DMS 273 (cell line): ENCODE results near the gene LGALS8.
"Not testable (repeated sequence)": the region's sequence is repeated elsewhere in the genome, so short reads cannot be mapped to it uniquely, and the experiment has no call there.

Source experiments
- DNase-seq: peaks from one replicate; lab custom pipeline; 2025; ENCODE audit not compliant: unreplicated experiment; lab: John Stamatoyannopoulos, UW

The LGALS8 gene

DNA sequence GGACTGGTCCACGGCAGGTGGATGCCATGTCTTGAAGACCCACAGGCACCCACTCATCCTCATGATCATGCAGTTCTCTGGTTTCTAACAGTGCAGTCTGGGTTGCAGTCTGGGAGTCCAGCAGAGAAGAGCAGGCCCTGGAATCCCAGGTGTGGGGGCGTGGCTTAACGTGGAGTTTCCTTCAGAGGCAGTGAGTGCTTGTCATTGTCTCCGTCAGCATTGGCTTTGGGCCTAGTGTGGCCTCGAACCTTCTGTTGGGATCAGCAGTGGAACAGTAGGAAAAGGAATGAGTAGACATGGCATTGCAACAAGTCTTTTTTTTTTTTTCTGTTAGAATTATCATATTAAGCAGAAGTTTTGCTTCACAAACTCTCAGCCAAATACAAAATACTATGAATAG, 12.8 kb downstream of the LGALS8 start:
- peak; percentile 27 for DNase-seq

DNA sequence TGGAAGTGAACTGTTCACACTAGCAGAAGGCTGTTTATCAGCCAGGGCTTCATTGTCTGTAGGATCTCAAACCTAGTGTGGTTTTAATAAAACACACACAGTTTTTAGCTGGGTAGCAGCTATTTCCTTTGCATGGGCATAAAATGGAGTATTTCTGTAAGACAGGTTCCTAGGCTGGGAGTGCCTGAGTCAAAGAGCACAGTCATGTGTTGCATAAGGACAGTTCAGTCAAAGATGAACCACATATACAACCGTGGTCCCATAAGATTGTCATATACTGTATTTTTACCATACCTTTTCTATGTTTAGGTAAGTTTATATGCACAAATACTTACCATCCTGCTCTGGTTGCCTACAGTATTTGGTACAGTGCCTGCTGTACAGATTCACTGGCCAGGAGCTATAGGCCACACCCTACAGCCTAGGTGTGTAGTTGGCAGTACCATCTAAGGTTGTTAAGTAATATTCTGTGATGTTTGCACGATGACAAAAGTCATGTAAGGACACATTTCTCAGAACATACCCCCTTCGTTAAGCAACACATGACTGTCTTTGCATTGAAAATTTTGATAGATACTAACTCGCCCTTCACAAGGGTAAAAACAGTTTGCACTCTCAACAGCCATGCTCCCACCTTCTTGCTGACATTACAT, 17.2 kb downstream of the LGALS8 start:
- no peak for DNase-seq

- no peak for DNase-seq
Measured at GRCh38 chr1:236541710-236542109, 17.9 kb downstream of the LGALS8 start.

- peak; percentile 16 for DNase-seq
Measured at GRCh38 chr1:236543065-236543669, 19.4 kb downstream of the LGALS8 start.

GRCh38 chr1:236545621-236546169, 21.9 kb downstream of the LGALS8 start:
- DNase-seq = no peak

GRCh38 chr1:236548452-236548851, 24.7 kb downstream of the LGALS8 start:
- no peak for DNase-seq

DNA sequence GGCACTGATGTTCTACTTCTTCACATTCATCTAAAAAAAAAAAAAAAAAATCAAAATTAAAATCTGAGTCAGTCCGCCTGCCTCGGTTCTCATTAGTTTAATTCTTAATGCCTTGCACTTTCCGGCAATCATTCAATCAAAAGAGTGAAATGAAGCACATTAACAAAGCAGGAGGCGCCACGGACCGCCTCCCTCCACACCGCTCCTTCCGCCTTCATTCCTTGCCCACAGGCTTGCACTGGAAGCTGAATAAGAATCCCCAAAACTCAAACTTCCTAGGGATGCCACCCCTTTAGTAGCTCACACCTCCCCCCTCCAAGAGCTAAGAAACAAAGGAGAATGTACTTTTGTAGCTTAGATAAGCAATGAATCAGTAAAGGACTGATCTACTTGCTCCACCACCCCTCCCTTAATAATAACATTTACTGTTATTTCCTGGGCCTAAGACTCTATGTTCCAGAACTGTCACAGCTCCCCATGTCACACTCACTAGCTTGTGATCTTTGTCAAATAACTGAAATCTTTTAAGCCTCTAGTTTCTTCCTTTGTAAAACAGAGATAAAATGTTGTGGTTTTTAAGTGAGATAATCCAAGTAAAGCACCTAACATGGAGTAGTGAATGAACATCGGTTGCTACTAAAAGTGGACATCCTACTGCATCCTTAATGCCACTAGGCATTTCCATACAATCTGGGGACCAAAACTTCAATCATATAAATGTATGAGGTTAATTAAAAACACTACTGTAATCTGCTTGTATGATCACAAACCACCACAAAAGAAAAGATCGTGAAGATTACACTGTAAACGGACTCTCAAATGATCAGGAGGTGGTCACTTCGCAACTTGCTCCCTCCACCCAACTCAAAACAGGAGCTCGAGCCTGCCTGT, 27.4 kb downstream of the LGALS8 start:
- no peak for DNase-seq

- DNase-seq = no peak
Measured at GRCh38 chr1:236552096-236552495, 28.3 kb downstream of the LGALS8 start.

GRCh38 chr1:236552901-236553300, 29.1 kb downstream of the LGALS8 start:
- no peak for DNase-seq

DNA sequence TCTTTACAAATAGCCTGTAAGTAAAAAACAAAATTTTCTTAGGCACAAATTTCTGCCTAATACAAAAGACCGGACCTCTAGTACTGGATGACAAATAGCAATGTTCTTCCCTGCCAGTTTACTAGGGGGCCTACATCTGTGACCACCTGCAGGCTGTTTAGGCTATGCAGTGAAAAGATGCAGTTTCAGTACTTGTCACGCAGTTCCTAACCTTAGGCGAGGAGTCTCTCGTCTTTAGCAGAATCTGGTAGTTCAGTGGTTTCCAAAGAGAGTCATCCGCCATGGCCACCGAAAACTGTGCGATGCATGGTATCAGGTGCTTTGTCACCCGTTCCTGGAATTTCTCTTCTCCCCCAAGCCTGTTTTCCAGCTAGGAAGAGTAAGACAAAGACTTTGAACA, 29.6 kb downstream of the LGALS8 start:
- no peak for DNase-seq

- no peak for DNase-seq
Measured at GRCh38 chr1:236556606-236557005, 32.8 kb downstream of the LGALS8 start.

- no peak for DNase-seq
Measured at GRCh38 chr1:236558081-236558480, 34.3 kb downstream of the LGALS8 start.

GRCh38 chr1:236558846-236559245, 35.1 kb downstream of the LGALS8 start:
- no peak for DNase-seq

DNA sequence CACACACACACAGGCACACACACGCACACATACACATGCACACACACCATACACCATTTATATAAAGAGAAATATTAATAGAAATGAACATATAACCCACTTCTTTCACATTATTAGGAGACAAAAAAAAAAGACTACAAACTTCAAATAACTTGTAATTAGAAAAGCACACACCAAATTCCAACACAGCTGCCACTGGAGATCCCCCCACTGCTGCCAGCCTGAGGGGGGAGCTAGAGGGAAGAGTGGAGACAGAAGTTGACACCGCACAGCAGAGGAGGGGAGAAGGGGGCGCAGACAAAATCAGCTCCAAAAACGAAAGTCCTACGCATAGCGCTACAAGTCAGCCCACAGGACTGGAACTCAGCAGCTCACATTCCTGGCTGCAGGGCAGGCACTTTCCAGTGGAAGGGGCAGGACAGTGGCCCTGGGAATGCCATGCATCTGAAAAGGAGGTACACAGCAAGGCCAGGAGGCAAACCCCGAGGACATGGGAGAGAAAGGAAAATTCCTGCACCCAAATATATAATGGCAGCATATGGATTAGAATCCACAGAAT, 36.5 kb downstream of the LGALS8 start:
- DNase-seq = no peak

DNA sequence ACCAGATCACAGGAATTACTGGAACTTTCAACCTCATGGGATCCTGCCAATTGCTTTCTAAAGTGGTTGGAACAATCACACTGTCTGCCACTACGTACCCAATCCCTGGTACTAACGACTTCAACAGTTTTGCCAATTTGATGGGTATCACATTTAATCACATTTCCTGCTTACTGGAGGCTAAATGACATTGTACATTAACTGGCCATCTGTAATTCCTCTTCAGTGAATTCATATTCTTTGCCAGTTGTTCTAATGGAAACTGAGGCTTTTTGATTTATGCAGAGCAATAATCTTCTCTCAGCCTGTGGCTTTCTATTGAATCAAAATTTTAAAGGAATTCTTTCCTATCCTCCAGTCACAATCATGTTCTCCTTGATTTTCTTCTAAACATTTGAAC, 38.2 kb downstream of the LGALS8 start:
- no peak for DNase-seq

- no peak for DNase-seq
Measured at GRCh38 chr1:236565530-236565929, 41.7 kb downstream of the LGALS8 start.

GRCh38 chr1:236568285-236568894, 44.6 kb downstream of the LGALS8 start:
- DNase-seq = no peak

- DNase-seq = no peak
Measured at GRCh38 chr1:236575523-236575922, 51.7 kb downstream of the LGALS8 start.

DNA sequence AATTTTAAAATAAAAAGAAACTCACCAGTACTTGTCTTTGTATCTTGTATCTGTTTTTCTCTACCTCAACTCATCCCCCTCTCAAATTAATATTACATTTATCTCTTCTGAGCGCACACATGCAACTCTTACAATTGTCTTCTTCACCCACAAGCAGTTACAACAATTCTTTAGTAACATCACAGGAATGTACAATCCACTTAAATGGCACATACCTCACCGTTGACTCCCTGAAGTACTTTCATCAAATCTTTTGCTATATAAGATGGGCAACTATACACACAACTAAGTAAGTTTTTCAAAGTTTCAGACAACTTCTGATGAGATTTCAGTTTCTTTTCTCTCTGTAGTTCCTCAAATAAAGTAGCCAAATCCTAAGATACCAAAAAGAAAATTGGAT, 52.2 kb downstream of the LGALS8 start:
- no peak for DNase-seq

GRCh38 chr1:236577041-236577440, 53.3 kb downstream of the LGALS8 start:
- DNase-seq = not testable (repeated sequence)

GRCh38 chr1:236578661-236579060, 54.9 kb downstream of the LGALS8 start:
- DNase-seq = no peak
